Breast epithelium (tissue), 3 donors: ENCODE data around the gene NFAM1.

ENCODE experiments used
- POLR2A ChIP-seq: fragments of 450-650 bp; IDR thresholded peaks from one replicate; pipeline ENCODE4 v1.6.1; 2016; ENCODE audit warnings: antibody characterized with exemption, mild to moderate bottlenecking, moderate library complexity
- TF ChIP-seq, protein P1 (sequence below), 3 donors: fragments of 450-650 bp; IDR thresholded peaks; one replicate each; pipeline ENCODE4 v1.5.1; 2016 to 2017; ENCODE audit warnings: antibody characterized with exemption in 3 of 3, mild to moderate bottlenecking in 3 of 3, moderate library complexity in 3 of 3

DNA sequence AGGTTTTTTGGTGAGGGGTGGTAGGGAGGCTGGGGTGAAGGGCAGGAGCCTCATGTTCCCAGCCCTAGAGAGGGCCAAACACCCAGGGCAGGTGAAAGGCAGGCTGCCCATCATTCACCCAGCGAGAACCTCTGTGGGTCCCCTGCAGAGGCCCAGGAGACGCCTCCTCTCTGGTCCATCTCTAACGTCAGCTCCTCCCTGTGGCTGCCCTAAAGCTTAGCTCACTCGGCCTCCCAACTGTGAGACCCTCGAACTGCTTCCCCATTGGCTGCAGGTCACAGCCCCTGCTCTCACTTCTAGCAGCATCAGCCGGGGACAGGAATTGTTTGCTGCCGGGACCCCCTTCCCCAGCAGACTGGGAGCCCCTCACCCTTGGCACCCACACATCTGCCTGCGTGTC is 615 bp upstream of the NFAM1 start:
- TF ChIP-seq, protein P1, sequence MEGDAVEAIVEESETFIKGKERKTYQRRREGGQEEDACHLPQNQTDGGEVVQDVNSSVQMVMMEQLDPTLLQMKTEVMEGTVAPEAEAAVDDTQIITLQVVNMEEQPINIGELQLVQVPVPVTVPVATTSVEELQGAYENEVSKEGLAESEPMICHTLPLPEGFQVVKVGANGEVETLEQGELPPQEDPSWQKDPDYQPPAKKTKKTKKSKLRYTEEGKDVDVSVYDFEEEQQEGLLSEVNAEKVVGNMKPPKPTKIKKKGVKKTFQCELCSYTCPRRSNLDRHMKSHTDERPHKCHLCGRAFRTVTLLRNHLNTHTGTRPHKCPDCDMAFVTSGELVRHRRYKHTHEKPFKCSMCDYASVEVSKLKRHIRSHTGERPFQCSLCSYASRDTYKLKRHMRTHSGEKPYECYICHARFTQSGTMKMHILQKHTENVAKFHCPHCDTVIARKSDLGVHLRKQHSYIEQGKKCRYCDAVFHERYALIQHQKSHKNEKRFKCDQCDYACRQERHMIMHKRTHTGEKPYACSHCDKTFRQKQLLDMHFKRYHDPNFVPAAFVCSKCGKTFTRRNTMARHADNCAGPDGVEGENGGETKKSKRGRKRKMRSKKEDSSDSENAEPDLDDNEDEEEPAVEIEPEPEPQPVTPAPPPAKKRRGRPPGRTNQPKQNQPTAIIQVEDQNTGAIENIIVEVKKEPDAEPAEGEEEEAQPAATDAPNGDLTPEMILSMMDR (IDR thresholded peaks at IDR 0.05): no peak
- TF ChIP-seq POLR2A: no peak
